HepG2 (cell line): ENCODE measurements around the gene NRGN. TPM values are rescaled to one million over a fixed set of nuclear protein-coding genes. Genes with fewer than 3 reads are reported as not detected.
A peak's percentile ranks its signal among the peaks of the same experiment; 100 is the strongest.

Experiments used
- ATAC-seq: fragments of 200-7000 bp; cut with Tn5 transposase; 3 replicates; pipeline ENCODE4 v1.9.1; 2020; ENCODE audit warnings: mild to moderate bottlenecking, moderate library complexity
- Bru-seq: library from RNA; stranded (reverse); fragments of 400-500 nt; gene quantifications from one replicate; lab custom pipeline; 2021; lab: Mats Ljungman, UMichigan
- BruChase-seq, 2 experiments: library from RNA; stranded (reverse); fragments of 400-500 nt; gene quantifications; one replicate each; lab custom pipeline; 2021; lab: Mats Ljungman, UMichigan
- BruUV-seq: library from RNA; stranded (reverse); fragments of 400-500 nt; replicated peaks from 2 replicates; lab custom pipeline; 2021; lab: Mats Ljungman, UMichigan
- CTCF ChIA-PET: fragments of 300-600 bp; formaldehyde crosslinking; extraction: SDS; loops from one replicate; lab custom pipeline; 2021; ENCODE audit warnings: low total read pairs, inconsistent platforms, low intra/inter-chr PET ratio; lab: Yijun Ruan, JAX
- POLR2A ChIA-PET: fragments of 350-600 bp; sonication (Branson Sonifier 250); formaldehyde crosslinking; loops from one replicate; lab custom pipeline; 2020; ENCODE audit warnings: antibody characterized with exemption, inconsistent platforms; lab: Yijun Ruan, JAX
- DNase-seq: peaks from one replicate; pipeline ENCODE4 v3.0.0-alpha.2; 2015; ENCODE audit warnings: low spot score
- FAIRE-seq: peaks from 3 replicates; lab custom pipeline; 2011; peaks lifted over from hg19 to GRCh38; lab: Jason Lieb, UNC
- H2AFZ ChIP-seq: one replicate; pipeline ENCODE4 v1.6.1; 2011; ENCODE audit warnings: low read length, inconsistent platforms
- H3K27ac ChIP-seq: fragments of 300-600 bp; 3 replicates; pipeline ENCODE4 v1.8.0; 2011; ENCODE audit warnings: mixed run types, mild to moderate bottlenecking, mixed read lengths, low read length, inconsistent platforms; ENCODE audit not compliant: insufficient read depth; ENCODE audit errors: extremely low read length
- H3K27me3 ChIP-seq, 2 experiments: fragments of 200-600 bp in 1 of 2; 2 replicates in 1 of 2; 3 replicates in 1 of 2; pipeline versions ENCODE4 v1.6.0 to v1.8.0; 2011; ENCODE audit warnings: low read length in 2 of 2, mild to moderate bottlenecking in 2 of 2, moderate library complexity in 2 of 2, inconsistent platforms in 1 of 2; ENCODE audit not compliant: insufficient read depth in 2 of 2, control insufficient read depth in 1 of 2
- H3K36me3 ChIP-seq, 2 experiments: fragments of 200-600 bp in 1 of 2; replicated peaks in 1 of 2; 2 replicates in 1 of 2; 3 replicates in 1 of 2; pipeline versions ENCODE4 v1.5.1 to v1.8.0; 2011; ENCODE audit warnings: low read length in 2 of 2, inconsistent platforms in 1 of 2; ENCODE audit not compliant: insufficient read depth in 2 of 2, control insufficient read depth in 1 of 2
- H3K4me1 ChIP-seq: 2 replicates; pipeline ENCODE4 v1.5.1; 2012; ENCODE audit warnings: low read length, inconsistent platforms; ENCODE audit not compliant: insufficient read depth
- H3K4me2 ChIP-seq: 2 replicates; pipeline ENCODE4 v1.6.0; 2011; ENCODE audit warnings: low read depth, low read length, inconsistent platforms
- H3K4me3 ChIP-seq, 3 experiments: fragments of 200-600 bp in 1 of 3; sonication (generic), shearing (Covaris generic) in 1 of 3; replicated peaks in 1 of 3; 2 replicates each; pipeline ENCODE4 v1.5.1; 2011 to 2016; ENCODE audit warnings: low read length in 3 of 3, inconsistent platforms in 2 of 3, low read depth in 2 of 3, mild to moderate bottlenecking in 2 of 3, control low read depth in 1 of 3, mixed read lengths in 1 of 3; ENCODE audit not compliant: insufficient read depth in 1 of 3
- H3K79me2 ChIP-seq: one replicate; pipeline ENCODE4 v1.6.1; 2011; ENCODE audit warnings: low read length, inconsistent platforms; ENCODE audit not compliant: insufficient read depth
- H3K9ac ChIP-seq: 2 replicates; pipeline ENCODE4 v1.6.0; 2011; ENCODE audit warnings: mild to moderate bottlenecking, low read depth, low read length, inconsistent platforms; ENCODE audit not compliant: insufficient read depth
- H3K9me3 ChIP-seq: 2 replicates; pipeline ENCODE4 v1.5.1; 2012; ENCODE audit warnings: mild to moderate bottlenecking, low read length
- H4K20me1 ChIP-seq: 2 replicates; pipeline ENCODE4 v1.6.0; 2011; ENCODE audit warnings: inconsistent platforms, mild to moderate bottlenecking, low read length, moderate library complexity; ENCODE audit not compliant: insufficient read depth
- CCAR2 ChIP-seq: fragments of 200-400 bp; formaldehyde crosslinking; optimal IDR thresholded peaks from 2 replicates; pipeline ENCODE3; 2018; ENCODE audit warnings: low read depth, mild to moderate bottlenecking, low read length, moderate library complexity
- ERF ChIP-seq: IDR thresholded peaks from 2 replicates; pipeline ENCODE4 v1.6.1; 2018; ENCODE audit warnings: missing biosample characterization, missing genetic modification reagents
- HNRNPLL ChIP-seq: fragments of 200-400 bp; formaldehyde crosslinking; IDR thresholded peaks from 2 replicates; pipeline ENCODE4 v1.6.1; 2017; ENCODE audit warnings: mild to moderate bottlenecking, low read depth, low read length; ENCODE audit not compliant: poor library complexity, severe bottlenecking
- IRF2 ChIP-seq: IDR thresholded peaks from 2 replicates; pipeline ENCODE4 v1.6.1; 2018; ENCODE audit warnings: missing genetic modification reagents, missing compliant biosample characterization
- NR2F2 ChIP-seq: IDR thresholded peaks from 2 replicates; pipeline ENCODE4 v1.6.1; 2012; ENCODE audit warnings: low read depth, inconsistent platforms, borderline replicate concordance
- TARDBP ChIP-seq: sonication (generic); formaldehyde crosslinking; IDR thresholded peaks from 2 replicates; pipeline ENCODE4 v1.8.0; 2022; ENCODE audit warnings: mild to moderate bottlenecking, missing genetic modification reagents
- XBP1 ChIP-seq: sonication (generic); formaldehyde crosslinking; IDR thresholded peaks from 2 replicates; pipeline ENCODE4 v1.5.0; 2020; ENCODE audit warnings: missing genetic modification reagents
- ZFP36L1 ChIP-seq: sonication (generic); formaldehyde crosslinking; IDR thresholded peaks from 2 replicates; pipeline ENCODE4 v1.8.0; 2022; ENCODE audit warnings: mild to moderate bottlenecking, missing genetic modification reagents, moderate library complexity
- ZKSCAN8 ChIP-seq: IDR thresholded peaks from 2 replicates; pipeline ENCODE4 v1.6.1; 2016; ENCODE audit warnings: borderline replicate concordance, missing genetic modification reagents, missing compliant biosample characterization
- ZNF737 ChIP-seq: sonication (generic); formaldehyde crosslinking; IDR thresholded peaks from 2 replicates; pipeline ENCODE4 v1.5.0; 2020; ENCODE audit warnings: missing genetic modification reagents, mild to moderate bottlenecking, borderline replicate concordance
- ZSCAN22 ChIP-seq: sonication (generic); formaldehyde crosslinking; IDR thresholded peaks from 2 replicates; pipeline ENCODE4 v1.4.0; 2020; ENCODE audit warnings: mild to moderate bottlenecking, missing genetic modification reagents
- WGBS: methylation state at CpG from one replicate; pipeline ENCODE4 v1.1.6; 2017; ENCODE audit warnings: low lambda C conversion rate; 5-methylcytosine and 5-hydroxymethylcytosine counted together
- in situ Hi-C: cut with HindIII; loops from 2 replicates; pipeline ENCODE4 v1.10.0; 2017; ENCODE audit warnings: low pct_unique_long_range_greater_than_20kb; ENCODE audit not compliant: extremely low pct_ligation_motif_present
- intact Hi-C: fragments of 100-400 bp; cut with micrococcal nuclease; formaldehyde crosslinking; loops from one replicate; pipeline ENCODE4 v1.10.0; 2022; ENCODE audit not compliant: unreplicated experiment
- long read RNA-seq, 2 experiments: library from RNA in 1 of 2; library from polyadenylated mRNA in 1 of 2; stranded (forward) in 1 of 2; unstranded in 1 of 2; transcript quantifications; one replicate each; pipeline ENCODE4 v2.0.0, GENCODE V29; 2019 to 2022
- polyA minus RNA-seq, 3 experiments: library from RNA; depleted of rRNA, polyadenylated mRNA; stranded (reverse); fragments of >200 nt; gene quantifications; 2 replicates each; pipeline ENCODE4 v1.2.3, GENCODE V29; 2011; ENCODE audit warnings: low replicate concordance in 1 of 3
- polyA plus RNA-seq, 8 experiments: library from polyadenylated mRNA; depleted of rRNA in 3 of 8; stranded (reverse) in 7 of 8; unstranded in 1 of 8; fragments of >200 nt; fragmentation: Illumina TruSeq in 4 of 8; extraction: Trizol in 4 of 8; gene quantifications; 2 replicates each; pipeline versions ENCODE4 v1.2.1 to v1.2.3, GENCODE V29; 2011 to 2016; ENCODE audit warnings: low read depth in 4 of 8, missing spikeins in 1 of 8, mixed read lengths in 1 of 8; ENCODE audit not compliant: insufficient read depth in 1 of 8
- total RNA-seq, 5 experiments: library from RNA; depleted of rRNA; stranded (reverse); fragments of >200 nt; fragmentation: Illumina TruSeq; extraction: Trizol; gene quantifications; 2 replicates each; pipeline ENCODE4 v1.2.3, GENCODE V29; 2016; ENCODE audit warnings: low read depth in 1 of 5
- TF ChIP-seq, protein P1 (sequence below): sonication (generic); formaldehyde crosslinking; IDR thresholded peaks from 2 replicates; pipeline ENCODE4 v1.4.0; 2020; ENCODE audit warnings: missing genetic modification reagents
- TF ChIP-seq, protein P2 (sequence below): IDR thresholded peaks from 2 replicates; pipeline ENCODE4 v1.6.1; 2016; ENCODE audit warnings: low read depth, borderline replicate concordance
- TF ChIP-seq, protein P3 (sequence below): sonication (generic); formaldehyde crosslinking; IDR thresholded peaks from 2 replicates; pipeline ENCODE4 v1.4.0; 2020; ENCODE audit warnings: mild to moderate bottlenecking, missing genetic modification reagents
- TF ChIP-seq, protein P4 (sequence below): sonication (generic); formaldehyde crosslinking; IDR thresholded peaks from 2 replicates; pipeline ENCODE4 v1.5.0; 2020; ENCODE audit warnings: missing genetic modification reagents

NRGN gene
- 0.18 TPM in 1 of 2 replicates, not detected in the other for total RNA-seq (2016; rRNA removed; fragmentation: Illumina TruSeq; extraction: Trizol)
- not detected in 2 replicates for total RNA-seq (2016; cell fraction: cytosol; rRNA removed; fragmentation: Illumina TruSeq; extraction: Trizol; ENCODE audit: low read depth)
- total RNA-seq (2016; cell fraction: insoluble cytoplasmic fraction; rRNA removed; fragmentation: Illumina TruSeq; extraction: Trizol): 0.19 TPM in 1 of 2 replicates, not detected in the other
- not detected in 2 replicates for total RNA-seq (2016; cell fraction: membrane; rRNA removed; fragmentation: Illumina TruSeq; extraction: Trizol)
- total RNA-seq (2016; cell fraction: nucleus; rRNA removed; fragmentation: Illumina TruSeq; extraction: Trizol): 0.34 and 0.47 TPM in 2 replicates
- polyA plus RNA-seq (2011; rRNA removed): 0.12 and 0.22 TPM in 2 replicates
- 0.14 and 0.28 TPM in 2 replicates for polyA plus RNA-seq (2011; cell fraction: cytosol; rRNA removed)
- 0.97 and 1.5 TPM in 2 replicates for polyA plus RNA-seq (2011; cell fraction: nucleus; rRNA removed)
- polyA plus RNA-seq (2012): 0.17 and 0.63 TPM in 2 replicates
- polyA plus RNA-seq (2016; cell fraction: cytosol; fragmentation: Illumina TruSeq; extraction: Trizol; ENCODE audit: low read depth): 0.25 and 0.49 TPM in 2 replicates
- 0.46 and 0.95 TPM in 2 replicates for polyA plus RNA-seq (2016; cell fraction: insoluble cytoplasmic fraction; fragmentation: Illumina TruSeq; extraction: Trizol; ENCODE audit: low read depth)
- polyA plus RNA-seq (2016; cell fraction: membrane; fragmentation: Illumina TruSeq; extraction: Trizol; ENCODE audit: low read depth): 0.40 and 0.63 TPM in 2 replicates
- polyA plus RNA-seq (2016; cell fraction: nucleus; fragmentation: Illumina TruSeq; extraction: Trizol; ENCODE audit: insufficient read depth, low read depth): 0.44 and 0.90 TPM in 2 replicates
- polyA minus RNA-seq (2011; rRNA and poly(A)+ RNA removed; ENCODE audit: low replicate concordance): 0.98 and 1.9 TPM in 2 replicates
- not detected in 2 replicates for polyA minus RNA-seq (2011; cell fraction: cytosol; rRNA and poly(A)+ RNA removed)
- polyA minus RNA-seq (2011; cell fraction: nucleus; rRNA and poly(A)+ RNA removed): not detected in 2 replicates
- percentile 23 among the genes with signal in this experiment for Bru-seq, nascent RNA
- not detected for BruChase-seq, experiment 1, labeled RNA remaining after a 6-hour chase
- not detected for BruChase-seq, experiment 2, labeled RNA remaining after a 2-hour chase
- long read RNA-seq, experiment 1: 0 reads
- long read RNA-seq, experiment 2, partial matches to known transcripts: 0 of 1 reads
- long read RNA-seq, experiment 2, other reads (novel, unspliced or antisense): 1 of 1 reads

GRCh38 chr11:124739479-124740276 is at the start of gene NRGN:
TSS of gene NRGN (plus strand) at chr11:124739942. CDS start at chr11:124740085, 143 bp downstream.
- peaks cover 18% of the 10 kb centered on the region for H3K4me1 ChIP-seq
- 6% methylated on average over 21 of the region's 59 CpGs for WGBS
- FAIRE-seq: peak; percentile 66
- no peaks in the 10 kb centered on the region for H3K9me3 ChIP-seq
- no peak within 1 kb of the TSS for H3K27ac ChIP-seq
- no TSS peak for BruUV-seq
- peak; percentile 98 for ATAC-seq
- POLR2A ChIA-PET: interaction anchor here (0.6 to 1.3 kb wide), 3 partner anchors 12 to 24 kb away, joined by 4 to 6 read pairs (median 5); no protein-coding TSS in a partner anchor
- no peaks in the 10 kb centered on the region for H4K20me1 ChIP-seq
- peak; percentile 79 for DNase-seq
- peaks cover 2 to 77% of the 10 kb centered on the region in 2 experiments; a peak in 4 of 5 replicates for H3K27me3 ChIP-seq
- CTCF ChIA-PET: interaction anchor here (1.5 kb wide), 1 partner anchor 19 kb away, joined by 3 read pairs; no protein-coding TSS in a partner anchor
- no peaks in the 10 kb centered on the region for H3K79me2 ChIP-seq
- intact Hi-C loops: loop anchor here (5.0 to 10.0 kb wide), 2 partner anchors 55 to 997 kb away; partner anchors contain the start of gene ZNF202
- no peaks in the 10 kb centered on the region for H3K36me3 ChIP-seq
- in situ Hi-C loops: no loop called here
- H3K9ac ChIP-seq: no peak within 1 kb of the TSS
- peak within 1 kb of the TSS; percentile 80 for H3K4me2 ChIP-seq
- no peak within 1 kb of the TSS for H2AFZ ChIP-seq
- H3K4me3 ChIP-seq: peak within 1 kb of the TSS; percentile 41 to 68 (median 64)
- peak; percentile 60 for TF ChIP-seq HNRNPLL
- no peak for TF ChIP-seq ZKSCAN8
- TF ChIP-seq ERF (CRISPR knock-in tag): no peak
- no peak for TF ChIP-seq NR2F2
- no peak for TF ChIP-seq IRF2 (CRISPR knock-in tag)
- TF ChIP-seq CCAR2: no peak
- TF ChIP-seq ZNF737 (CRISPR knock-in tag): no peak
- TF ChIP-seq ZSCAN22 (CRISPR knock-in tag): no peak
- TF ChIP-seq, protein P1, sequence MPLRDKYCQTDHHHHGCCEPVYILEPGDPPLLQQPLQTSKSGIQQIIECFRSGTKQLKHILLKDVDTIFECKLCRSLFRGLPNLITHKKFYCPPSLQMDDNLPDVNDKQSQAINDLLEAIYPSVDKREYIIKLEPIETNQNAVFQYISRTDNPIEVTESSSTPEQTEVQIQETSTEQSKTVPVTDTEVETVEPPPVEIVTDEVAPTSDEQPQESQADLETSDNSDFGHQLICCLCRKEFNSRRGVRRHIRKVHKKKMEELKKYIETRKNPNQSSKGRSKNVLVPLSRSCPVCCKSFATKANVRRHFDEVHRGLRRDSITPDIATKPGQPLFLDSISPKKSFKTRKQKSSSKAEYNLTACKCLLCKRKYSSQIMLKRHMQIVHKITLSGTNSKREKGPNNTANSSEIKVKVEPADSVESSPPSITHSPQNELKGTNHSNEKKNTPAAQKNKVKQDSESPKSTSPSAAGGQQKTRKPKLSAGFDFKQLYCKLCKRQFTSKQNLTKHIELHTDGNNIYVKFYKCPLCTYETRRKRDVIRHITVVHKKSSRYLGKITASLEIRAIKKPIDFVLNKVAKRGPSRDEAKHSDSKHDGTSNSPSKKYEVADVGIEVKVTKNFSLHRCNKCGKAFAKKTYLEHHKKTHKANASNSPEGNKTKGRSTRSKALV (CRISPR knock-in tag): no peak
- TF ChIP-seq, protein P2, sequence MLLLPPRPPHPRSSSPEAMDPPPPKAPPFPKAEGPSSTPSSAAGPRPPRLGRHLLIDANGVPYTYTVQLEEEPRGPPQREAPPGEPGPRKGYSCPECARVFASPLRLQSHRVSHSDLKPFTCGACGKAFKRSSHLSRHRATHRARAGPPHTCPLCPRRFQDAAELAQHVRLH: no peak
- no peak for TF ChIP-seq XBP1 (CRISPR knock-in tag)
- TF ChIP-seq, protein P3, sequence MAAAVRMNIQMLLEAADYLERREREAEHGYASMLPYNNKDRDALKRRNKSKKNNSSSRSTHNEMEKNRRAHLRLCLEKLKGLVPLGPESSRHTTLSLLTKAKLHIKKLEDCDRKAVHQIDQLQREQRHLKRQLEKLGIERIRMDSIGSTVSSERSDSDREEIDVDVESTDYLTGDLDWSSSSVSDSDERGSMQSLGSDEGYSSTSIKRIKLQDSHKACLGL (CRISPR knock-in tag): peak; percentile 51; the same call in 1 of the 2 replicates
- TF ChIP-seq TARDBP (CRISPR knock-in tag): no peak
- TF ChIP-seq, protein P4, sequence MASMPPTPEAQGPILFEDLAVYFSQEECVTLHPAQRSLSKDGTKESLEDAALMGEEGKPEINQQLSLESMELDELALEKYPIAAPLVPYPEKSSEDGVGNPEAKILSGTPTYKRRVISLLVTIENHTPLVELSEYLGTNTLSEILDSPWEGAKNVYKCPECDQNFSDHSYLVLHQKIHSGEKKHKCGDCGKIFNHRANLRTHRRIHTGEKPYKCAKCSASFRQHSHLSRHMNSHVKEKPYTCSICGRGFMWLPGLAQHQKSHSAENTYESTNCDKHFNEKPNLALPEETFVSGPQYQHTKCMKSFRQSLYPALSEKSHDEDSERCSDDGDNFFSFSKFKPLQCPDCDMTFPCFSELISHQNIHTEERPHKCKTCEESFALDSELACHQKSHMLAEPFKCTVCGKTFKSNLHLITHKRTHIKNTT: no peak
- TF ChIP-seq ZFP36L1 (CRISPR knock-in tag): no peak
